H1 (cell line): Measurements from ENCODE around the gene GALNTL6. TPM values are rescaled to one million over a fixed set of nuclear protein-coding genes. Genes with fewer than 3 reads are reported as not detected.

ENCODE experiments used
- FOSL1 ChIP-seq: IDR thresholded peaks from 2 replicates; pipeline ENCODE4 v1.6.1; 2011; ENCODE audit warnings: mild to moderate bottlenecking, low read depth, low read length, moderate library complexity; ENCODE audit not compliant: insufficient read depth
- MAFK ChIP-seq: IDR thresholded peaks from 2 replicates; pipeline ENCODE4 v1.6.1; 2012; ENCODE audit warnings: low read depth, mild to moderate bottlenecking, improper control_type of control experiment, low read length
- NANOG ChIP-seq: IDR thresholded peaks from 2 replicates; pipeline ENCODE4 v1.6.1; 2011; ENCODE audit warnings: low read length, low read depth, mild to moderate bottlenecking, inconsistent platforms; ENCODE audit not compliant: insufficient read depth, poor library complexity, severe bottlenecking
- RAD21 ChIP-seq, 2 experiments: IDR thresholded peaks in 1 of 2; conservative IDR thresholded peaks in 1 of 2; 2 replicates each; pipeline ENCODE4 v1.6.1; 2011; ENCODE audit warnings: low read depth in 2 of 2, low read length in 2 of 2, improper control_type of control experiment in 1 of 2, inconsistent platforms in 1 of 2, mild to moderate bottlenecking in 1 of 2, moderate library complexity in 1 of 2
- polyA plus RNA-seq, 7 experiments: library from polyadenylated mRNA; depleted of rRNA in 3 of 7; stranded (reverse) in 5 of 7; unstranded in 2 of 7; fragments of >200 nt in 5 of 7; fragments of 200-250 nt in 2 of 7; gene quantifications; 1 replicate in 5 of 7; 2 replicates in 1 of 7; 4 replicates in 1 of 7; pipeline versions ENCODE4 v1.2.1 to v1.2.3, GENCODE V29; 2011 to 2013; ENCODE audit warnings: missing spikeins in 2 of 7, mixed read lengths in 2 of 7
- total RNA-seq: library from RNA; stranded (reverse); fragmentation: NEBNext Ultra II Directional; extraction: Animal tissue kit (Norgen Biotek cat#: 25700); gene quantifications from 2 replicates; pipeline ENCODE4 v1.2.1, GENCODE V29; 2021
- TF ChIP-seq, protein P1 (sequence below): fragments of 300-600 bp; sonication (generic); IDR thresholded peaks from 2 replicates; pipeline ENCODE4 v1.7.1; 2012; ENCODE audit warnings: low read length, moderate library complexity, mild to moderate bottlenecking, inconsistent platforms; ENCODE audit not compliant: insufficient replicate concordance

The GALNTL6 gene
- total and polyA plus RNA-seq, 2 of the 8 experiments (the other 6 are each of a cell fraction or from before 2014, with no cell fraction given) = 0.03 to 0.32 TPM

- TF ChIP-seq, protein P1, sequence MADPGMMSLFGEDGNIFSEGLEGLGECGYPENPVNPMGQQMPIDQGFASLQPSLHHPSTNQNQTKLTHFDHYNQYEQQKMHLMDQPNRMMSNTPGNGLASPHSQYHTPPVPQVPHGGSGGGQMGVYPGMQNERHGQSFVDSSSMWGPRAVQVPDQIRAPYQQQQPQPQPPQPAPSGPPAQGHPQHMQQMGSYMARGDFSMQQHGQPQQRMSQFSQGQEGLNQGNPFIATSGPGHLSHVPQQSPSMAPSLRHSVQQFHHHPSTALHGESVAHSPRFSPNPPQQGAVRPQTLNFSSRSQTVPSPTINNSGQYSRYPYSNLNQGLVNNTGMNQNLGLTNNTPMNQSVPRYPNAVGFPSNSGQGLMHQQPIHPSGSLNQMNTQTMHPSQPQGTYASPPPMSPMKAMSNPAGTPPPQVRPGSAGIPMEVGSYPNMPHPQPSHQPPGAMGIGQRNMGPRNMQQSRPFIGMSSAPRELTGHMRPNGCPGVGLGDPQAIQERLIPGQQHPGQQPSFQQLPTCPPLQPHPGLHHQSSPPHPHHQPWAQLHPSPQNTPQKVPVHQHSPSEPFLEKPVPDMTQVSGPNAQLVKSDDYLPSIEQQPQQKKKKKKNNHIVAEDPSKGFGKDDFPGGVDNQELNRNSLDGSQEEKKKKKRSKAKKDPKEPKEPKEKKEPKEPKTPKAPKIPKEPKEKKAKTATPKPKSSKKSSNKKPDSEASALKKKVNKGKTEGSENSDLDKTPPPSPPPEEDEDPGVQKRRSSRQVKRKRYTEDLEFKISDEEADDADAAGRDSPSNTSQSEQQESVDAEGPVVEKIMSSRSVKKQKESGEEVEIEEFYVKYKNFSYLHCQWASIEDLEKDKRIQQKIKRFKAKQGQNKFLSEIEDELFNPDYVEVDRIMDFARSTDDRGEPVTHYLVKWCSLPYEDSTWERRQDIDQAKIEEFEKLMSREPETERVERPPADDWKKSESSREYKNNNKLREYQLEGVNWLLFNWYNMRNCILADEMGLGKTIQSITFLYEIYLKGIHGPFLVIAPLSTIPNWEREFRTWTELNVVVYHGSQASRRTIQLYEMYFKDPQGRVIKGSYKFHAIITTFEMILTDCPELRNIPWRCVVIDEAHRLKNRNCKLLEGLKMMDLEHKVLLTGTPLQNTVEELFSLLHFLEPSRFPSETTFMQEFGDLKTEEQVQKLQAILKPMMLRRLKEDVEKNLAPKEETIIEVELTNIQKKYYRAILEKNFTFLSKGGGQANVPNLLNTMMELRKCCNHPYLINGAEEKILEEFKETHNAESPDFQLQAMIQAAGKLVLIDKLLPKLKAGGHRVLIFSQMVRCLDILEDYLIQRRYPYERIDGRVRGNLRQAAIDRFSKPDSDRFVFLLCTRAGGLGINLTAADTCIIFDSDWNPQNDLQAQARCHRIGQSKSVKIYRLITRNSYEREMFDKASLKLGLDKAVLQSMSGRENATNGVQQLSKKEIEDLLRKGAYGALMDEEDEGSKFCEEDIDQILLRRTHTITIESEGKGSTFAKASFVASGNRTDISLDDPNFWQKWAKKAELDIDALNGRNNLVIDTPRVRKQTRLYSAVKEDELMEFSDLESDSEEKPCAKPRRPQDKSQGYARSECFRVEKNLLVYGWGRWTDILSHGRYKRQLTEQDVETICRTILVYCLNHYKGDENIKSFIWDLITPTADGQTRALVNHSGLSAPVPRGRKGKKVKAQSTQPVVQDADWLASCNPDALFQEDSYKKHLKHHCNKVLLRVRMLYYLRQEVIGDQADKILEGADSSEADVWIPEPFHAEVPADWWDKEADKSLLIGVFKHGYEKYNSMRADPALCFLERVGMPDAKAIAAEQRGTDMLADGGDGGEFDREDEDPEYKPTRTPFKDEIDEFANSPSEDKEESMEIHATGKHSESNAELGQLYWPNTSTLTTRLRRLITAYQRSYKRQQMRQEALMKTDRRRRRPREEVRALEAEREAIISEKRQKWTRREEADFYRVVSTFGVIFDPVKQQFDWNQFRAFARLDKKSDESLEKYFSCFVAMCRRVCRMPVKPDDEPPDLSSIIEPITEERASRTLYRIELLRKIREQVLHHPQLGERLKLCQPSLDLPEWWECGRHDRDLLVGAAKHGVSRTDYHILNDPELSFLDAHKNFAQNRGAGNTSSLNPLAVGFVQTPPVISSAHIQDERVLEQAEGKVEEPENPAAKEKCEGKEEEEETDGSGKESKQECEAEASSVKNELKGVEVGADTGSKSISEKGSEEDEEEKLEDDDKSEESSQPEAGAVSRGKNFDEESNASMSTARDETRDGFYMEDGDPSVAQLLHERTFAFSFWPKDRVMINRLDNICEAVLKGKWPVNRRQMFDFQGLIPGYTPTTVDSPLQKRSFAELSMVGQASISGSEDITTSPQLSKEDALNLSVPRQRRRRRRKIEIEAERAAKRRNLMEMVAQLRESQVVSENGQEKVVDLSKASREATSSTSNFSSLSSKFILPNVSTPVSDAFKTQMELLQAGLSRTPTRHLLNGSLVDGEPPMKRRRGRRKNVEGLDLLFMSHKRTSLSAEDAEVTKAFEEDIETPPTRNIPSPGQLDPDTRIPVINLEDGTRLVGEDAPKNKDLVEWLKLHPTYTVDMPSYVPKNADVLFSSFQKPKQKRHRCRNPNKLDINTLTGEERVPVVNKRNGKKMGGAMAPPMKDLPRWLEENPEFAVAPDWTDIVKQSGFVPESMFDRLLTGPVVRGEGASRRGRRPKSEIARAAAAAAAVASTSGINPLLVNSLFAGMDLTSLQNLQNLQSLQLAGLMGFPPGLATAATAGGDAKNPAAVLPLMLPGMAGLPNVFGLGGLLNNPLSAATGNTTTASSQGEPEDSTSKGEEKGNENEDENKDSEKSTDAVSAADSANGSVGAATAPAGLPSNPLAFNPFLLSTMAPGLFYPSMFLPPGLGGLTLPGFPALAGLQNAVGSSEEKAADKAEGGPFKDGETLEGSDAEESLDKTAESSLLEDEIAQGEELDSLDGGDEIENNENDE = no peak
- TF ChIP-seq RAD21 (IDR thresholded peaks at IDR 0.05 in 1 of 2, conservative IDR thresholded peaks at IDR 0.05 in 1 of 2; ENCODE audit: low read depth in 2 of 2, low read length in 2 of 2) (no peak), MAFK (no peak), NANOG (no peak), FOSL1 (no peak)
These were observed 1179.6 kb downstream of the GALNTL6 start (continued) for GRCh38 chr4:172992648-172993378.
